ENCODE measurements around the gene UBXN10. TPM values are rescaled to one million over a fixed set of nuclear protein-coding genes. Genes with fewer than 3 reads are reported as not detected.

UBXN10 gene
- total RNA-seq, 4 donors from 2014 or later, result 1.2 to 11.3 (median 3.3) TPM

- Histone ChIP-seq H3K36me3 (no peaks in the 10 kb centered on the region), H3K27me3 (no peaks in the 10 kb centered on the region)
- intact Hi-C loops (cut with DNase I; ENCODE audit: low total_unique reads), result no loop called here
These were observed 37.2 kb downstream of the UBXN10 start for GRCh38 chr1:20223106-20223505.

GRCh38 chr1:20223551-20224419 lies 37.9 kb downstream of the UBXN10 start:
- no peaks in the 10 kb centered on the region for H3K4me1 ChIP-seq
- no peak overlapping the region for H3K4me3 ChIP-seq
- TF ChIP-seq CTCF (IDR thresholded peaks at IDR 0.05) (no peak), POLR2A (IDR thresholded peaks at IDR 0.05) (no peak)
- H3K9me3 ChIP-seq, result no peaks in the 10 kb centered on the region
- no peaks in the 10 kb centered on the region for H3K36me3 ChIP-seq
- H3K27me3 ChIP-seq, result no peaks in the 10 kb centered on the region
- H3K27ac ChIP-seq, result no peak overlapping the region
- DNase-seq, result no peak
- intact Hi-C loops (cut with DNase I; ENCODE audit: low total_unique reads), result no loop called here

More at GRCh38 chr1:20223106-20223505, 37.2 kb downstream of the UBXN10 start:
- Histone ChIP-seq H3K9me3 (no peaks in the 10 kb centered on the region), H3K4me1 (no peaks in the 10 kb centered on the region), H3K4me3 (no peak overlapping the region), H3K27ac (no peak overlapping the region)
- no peak for DNase-seq
- no peak for TF ChIP-seq POLR2A (IDR thresholded peaks at IDR 0.05)
- TF ChIP-seq CTCF (IDR thresholded peaks at IDR 0.05), result no peak

GRCh38 chr1:20224546-20224945 lies 38.6 kb downstream of the UBXN10 start:
- TF ChIP-seq POLR2A (IDR thresholded peaks at IDR 0.05) (no peak), CTCF (IDR thresholded peaks at IDR 0.05) (no peak)
- intact Hi-C loops (cut with DNase I; ENCODE audit: low total_unique reads), result no loop called here

GRCh38 chr1:20227704-20228103 lies 41.8 kb downstream of the UBXN10 start:
- H3K9me3 ChIP-seq, result no peaks in the 10 kb centered on the region
- H3K27me3 ChIP-seq, result no peaks in the 10 kb centered on the region
- DNase-seq, result no peak
- H3K4me3 ChIP-seq, result no peak overlapping the region
- H3K4me1 ChIP-seq, result no peaks in the 10 kb centered on the region
- no peaks in the 10 kb centered on the region for H3K36me3 ChIP-seq
- intact Hi-C loops (cut with DNase I; ENCODE audit: low total_unique reads), result no loop called here
- H3K27ac ChIP-seq, result no peak overlapping the region
- TF ChIP-seq POLR2A (IDR thresholded peaks at IDR 0.05), result no peak
- no peak for TF ChIP-seq CTCF (IDR thresholded peaks at IDR 0.05)

More at GRCh38 chr1:20224546-20224945, 38.6 kb downstream of the UBXN10 start:
- no peak overlapping the region for H3K4me3 ChIP-seq
- no peaks in the 10 kb centered on the region for H3K36me3 ChIP-seq
- DNase-seq, result no peak
- no peak overlapping the region for H3K27ac ChIP-seq
- H3K4me1 ChIP-seq, result no peaks in the 10 kb centered on the region
- H3K9me3 ChIP-seq, result no peaks in the 10 kb centered on the region
- H3K27me3 ChIP-seq, result no peaks in the 10 kb centered on the region

- H3K36me3 ChIP-seq, result no peaks in the 10 kb centered on the region
- no peaks in the 10 kb centered on the region for H3K27me3 ChIP-seq
- no peak overlapping the region for H3K27ac ChIP-seq
- intact Hi-C loops (cut with DNase I; ENCODE audit: low total_unique reads), result no loop called here
- no peak overlapping the region for H3K4me3 ChIP-seq
- DNase-seq, result no peak
- no peaks in the 10 kb centered on the region for H3K9me3 ChIP-seq
- TF ChIP-seq POLR2A (IDR thresholded peaks at IDR 0.05) (no peak), CTCF (IDR thresholded peaks at IDR 0.05) (no peak)
- H3K4me1 ChIP-seq, result no peaks in the 10 kb centered on the region
These were observed 42.5 kb downstream of the UBXN10 start for GRCh38 chr1:20228314-20228825.

Data from uterus (tissue), 4 donors.